ENCODE measurements around the gene OR5H15. TPM values are rescaled to one million over a fixed set of nuclear protein-coding genes. Genes with fewer than 3 reads are reported as not detected.
"Not testable (repeated sequence)": the region's sequence is repeated elsewhere in the genome, so short reads cannot be mapped to it uniquely, and the experiment has no call there.

OR5H15 gene
- total RNA-seq, 1 donor from 2014 or later, result not detected

DNA sequence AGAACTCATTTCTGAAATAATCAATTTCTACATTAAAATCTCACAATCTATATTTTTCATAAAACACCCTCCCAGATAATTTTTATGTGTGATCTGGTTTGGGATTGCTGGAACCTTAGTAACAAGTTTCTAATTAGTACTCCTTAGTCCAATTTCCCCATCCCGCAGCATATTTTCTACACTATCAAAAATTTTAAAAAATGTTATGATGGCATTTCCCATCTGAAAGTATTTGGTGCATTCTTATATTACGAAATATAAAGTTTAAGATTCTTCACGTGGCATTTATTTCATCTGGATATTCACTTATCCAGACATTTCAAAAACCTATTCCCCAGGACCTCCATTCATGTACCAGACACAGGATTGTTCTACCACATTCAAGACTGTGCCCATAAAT lies 17.7 kb upstream of the OR5H15 start:
- TF ChIP-seq, protein P1, sequence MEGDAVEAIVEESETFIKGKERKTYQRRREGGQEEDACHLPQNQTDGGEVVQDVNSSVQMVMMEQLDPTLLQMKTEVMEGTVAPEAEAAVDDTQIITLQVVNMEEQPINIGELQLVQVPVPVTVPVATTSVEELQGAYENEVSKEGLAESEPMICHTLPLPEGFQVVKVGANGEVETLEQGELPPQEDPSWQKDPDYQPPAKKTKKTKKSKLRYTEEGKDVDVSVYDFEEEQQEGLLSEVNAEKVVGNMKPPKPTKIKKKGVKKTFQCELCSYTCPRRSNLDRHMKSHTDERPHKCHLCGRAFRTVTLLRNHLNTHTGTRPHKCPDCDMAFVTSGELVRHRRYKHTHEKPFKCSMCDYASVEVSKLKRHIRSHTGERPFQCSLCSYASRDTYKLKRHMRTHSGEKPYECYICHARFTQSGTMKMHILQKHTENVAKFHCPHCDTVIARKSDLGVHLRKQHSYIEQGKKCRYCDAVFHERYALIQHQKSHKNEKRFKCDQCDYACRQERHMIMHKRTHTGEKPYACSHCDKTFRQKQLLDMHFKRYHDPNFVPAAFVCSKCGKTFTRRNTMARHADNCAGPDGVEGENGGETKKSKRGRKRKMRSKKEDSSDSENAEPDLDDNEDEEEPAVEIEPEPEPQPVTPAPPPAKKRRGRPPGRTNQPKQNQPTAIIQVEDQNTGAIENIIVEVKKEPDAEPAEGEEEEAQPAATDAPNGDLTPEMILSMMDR (IDR thresholded peaks at IDR 0.05; ENCODE audit: unreplicated experiment), result no peak
- no peak for DNase-seq (ENCODE audit: low spot score, unreplicated experiment)
- Mint-ChIP-seq H3K4me1 (ENCODE audit: low read depth) (no peaks in the 10 kb centered on the region), H3K4me3 (ENCODE audit: low read depth) (no peak overlapping the region), H3K9me3 (ENCODE audit: low read depth) (peaks cover 3% of the 10 kb centered on the region), H3K27ac (no peak overlapping the region), H3K27me3 (no peaks in the 10 kb centered on the region), H3K36me3 (ENCODE audit: insufficient read depth) (no peaks in the 10 kb centered on the region)

DNA sequence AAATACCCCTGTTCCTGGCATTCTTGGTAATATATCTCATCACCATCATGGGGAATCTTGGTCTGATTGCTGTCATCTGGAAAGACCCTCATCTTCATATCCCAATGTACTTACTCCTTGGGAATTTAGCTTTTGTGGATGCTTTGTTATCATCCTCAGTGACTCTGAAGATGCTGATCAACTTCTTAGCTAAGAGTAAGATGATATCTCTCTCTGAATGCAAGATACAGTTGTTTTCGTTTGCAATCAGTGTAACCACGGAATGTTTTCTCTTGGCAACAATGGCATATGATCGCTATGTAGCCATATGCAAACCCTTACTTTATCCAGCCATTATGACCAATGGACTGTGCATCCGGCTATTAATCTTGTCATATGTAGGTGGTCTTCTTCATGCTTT lies 17.0 kb upstream of the OR5H15 start:
- not testable (repeated sequence) for H3K4me3 Mint-ChIP-seq (ENCODE audit: low read depth); DNase-seq (ENCODE audit: low spot score, unreplicated experiment); H3K27me3 Mint-ChIP-seq; H3K27ac Mint-ChIP-seq; H3K4me1 Mint-ChIP-seq (ENCODE audit: low read depth); H3K36me3 Mint-ChIP-seq (ENCODE audit: insufficient read depth); H3K9me3 Mint-ChIP-seq (ENCODE audit: low read depth)

DNA sequence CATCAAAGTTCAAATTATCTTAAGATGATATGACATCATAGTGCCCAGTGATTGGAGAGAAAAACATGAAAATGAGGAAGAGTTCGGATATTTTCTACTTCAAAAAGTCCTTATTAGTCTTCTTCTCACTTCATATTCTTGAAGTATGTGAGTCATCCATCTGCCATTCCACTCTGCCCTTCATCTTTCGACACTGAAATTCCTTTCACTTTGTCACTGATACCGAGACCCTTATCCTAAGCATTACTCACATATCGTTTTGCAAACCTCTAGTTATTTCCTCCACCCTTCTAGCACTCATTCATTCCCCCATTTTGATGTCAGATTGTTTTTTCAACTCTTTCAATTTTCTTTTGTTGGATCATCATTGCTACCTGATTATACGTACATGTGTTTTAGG lies 15.3 kb upstream of the OR5H15 start:
- Mint-ChIP-seq H3K4me3 (ENCODE audit: low read depth) (no peak overlapping the region), H3K36me3 (ENCODE audit: insufficient read depth) (no peaks in the 10 kb centered on the region), H3K27ac (no peak overlapping the region), H3K9me3 (ENCODE audit: low read depth) (peaks cover 3% of the 10 kb centered on the region), H3K4me1 (ENCODE audit: low read depth) (no peaks in the 10 kb centered on the region), H3K27me3 (no peaks in the 10 kb centered on the region)
- TF ChIP-seq, protein P1 (IDR thresholded peaks at IDR 0.05; ENCODE audit: unreplicated experiment), result no peak
- DNase-seq (ENCODE audit: low spot score, unreplicated experiment), result no peak

DNA sequence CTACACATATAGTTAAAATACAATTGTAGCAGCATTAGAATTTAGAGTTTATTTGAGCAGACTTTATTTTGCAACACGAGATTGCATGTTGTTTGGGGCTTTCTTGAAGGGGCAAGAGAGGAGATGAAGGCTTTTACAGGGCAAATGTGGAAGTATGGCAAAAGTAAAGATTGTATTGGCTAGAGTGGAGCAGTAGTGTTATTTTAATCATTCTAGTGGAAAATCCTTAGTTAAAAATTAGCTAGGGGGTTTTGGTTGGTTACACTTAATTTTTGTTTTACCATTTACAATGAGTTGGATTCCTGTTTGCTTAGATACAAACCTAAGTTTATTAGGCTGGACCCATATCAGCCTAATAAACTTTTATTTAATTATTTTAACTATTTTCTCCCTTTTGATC lies 4.6 kb downstream of the OR5H15 start:
- Mint-ChIP-seq H3K27me3 (no peaks in the 10 kb centered on the region), H3K4me3 (ENCODE audit: low read depth) (no peak overlapping the region), H3K4me1 (ENCODE audit: low read depth) (no peaks in the 10 kb centered on the region), H3K9me3 (ENCODE audit: low read depth) (peaks cover 10% of the 10 kb centered on the region), H3K27ac (no peak overlapping the region), H3K36me3 (ENCODE audit: insufficient read depth) (no peaks in the 10 kb centered on the region)
- DNase-seq (ENCODE audit: low spot score, unreplicated experiment), result no peak
- TF ChIP-seq, protein P1 (IDR thresholded peaks at IDR 0.05; ENCODE audit: unreplicated experiment), result no peak

DNA sequence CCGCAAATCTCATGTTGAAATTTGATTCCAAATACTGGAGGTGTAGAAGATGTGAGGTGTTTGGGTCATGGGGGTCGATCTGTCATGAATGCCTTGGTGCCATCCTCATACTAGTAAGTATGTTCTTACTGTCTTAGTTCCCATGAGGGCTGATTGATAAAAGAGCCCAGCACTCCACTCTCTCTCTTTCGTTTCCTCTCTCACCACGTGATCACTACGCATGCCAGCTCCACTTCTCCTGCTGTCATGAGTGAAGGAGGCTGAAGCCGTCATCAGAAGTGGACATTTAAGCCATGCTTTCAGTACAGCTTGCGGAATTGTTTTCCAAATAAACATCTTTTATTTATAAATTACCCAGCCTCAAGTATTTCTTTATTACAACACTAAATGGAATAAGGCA lies 6.1 kb downstream of the OR5H15 start:
- TF ChIP-seq, protein P1 (IDR thresholded peaks at IDR 0.05; ENCODE audit: unreplicated experiment), result no peak
- DNase-seq (ENCODE audit: low spot score, unreplicated experiment), result no peak
- Mint-ChIP-seq H3K9me3 (ENCODE audit: low read depth) (peaks cover 17% of the 10 kb centered on the region), H3K36me3 (ENCODE audit: insufficient read depth) (no peaks in the 10 kb centered on the region), H3K4me1 (ENCODE audit: low read depth) (no peaks in the 10 kb centered on the region), H3K27me3 (no peaks in the 10 kb centered on the region), H3K4me3 (ENCODE audit: low read depth) (no peak overlapping the region), H3K27ac (no peak overlapping the region)

- H3K4me3 Mint-ChIP-seq (ENCODE audit: low read depth), result no peak overlapping the region
- no peak overlapping the region for H3K27ac Mint-ChIP-seq
- H3K9me3 Mint-ChIP-seq (ENCODE audit: low read depth), result peaks cover 14% of the 10 kb centered on the region
- TF ChIP-seq, protein P1 (IDR thresholded peaks at IDR 0.05; ENCODE audit: unreplicated experiment), result no peak
- no peak for DNase-seq (ENCODE audit: low spot score, unreplicated experiment)
- H3K36me3 Mint-ChIP-seq (ENCODE audit: insufficient read depth), result no peaks in the 10 kb centered on the region
- no peaks in the 10 kb centered on the region for H3K4me1 Mint-ChIP-seq (ENCODE audit: low read depth)
- H3K27me3 Mint-ChIP-seq, result no peaks in the 10 kb centered on the region
These were observed 13.9 kb downstream of the OR5H15 start for GRCh38 chr3:98180319-98180890.
